HG03378 (cell line): Measurements from ENCODE around the gene GADD45G.
A peak's percentile ranks its signal among the peaks of the same experiment; 100 is the strongest.

Experiments used
- ATAC-seq: cut with Tn5 transposase; IDR thresholded peaks from one replicate; pipeline ENCODE4 v1.9.1; 2021; ENCODE audit warnings: mild to moderate bottlenecking, moderate library complexity; ENCODE audit not compliant: unreplicated experiment

GADD45G gene, protein sequence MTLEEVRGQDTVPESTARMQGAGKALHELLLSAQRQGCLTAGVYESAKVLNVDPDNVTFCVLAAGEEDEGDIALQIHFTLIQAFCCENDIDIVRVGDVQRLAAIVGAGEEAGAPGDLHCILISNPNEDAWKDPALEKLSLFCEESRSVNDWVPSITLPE

DNA sequence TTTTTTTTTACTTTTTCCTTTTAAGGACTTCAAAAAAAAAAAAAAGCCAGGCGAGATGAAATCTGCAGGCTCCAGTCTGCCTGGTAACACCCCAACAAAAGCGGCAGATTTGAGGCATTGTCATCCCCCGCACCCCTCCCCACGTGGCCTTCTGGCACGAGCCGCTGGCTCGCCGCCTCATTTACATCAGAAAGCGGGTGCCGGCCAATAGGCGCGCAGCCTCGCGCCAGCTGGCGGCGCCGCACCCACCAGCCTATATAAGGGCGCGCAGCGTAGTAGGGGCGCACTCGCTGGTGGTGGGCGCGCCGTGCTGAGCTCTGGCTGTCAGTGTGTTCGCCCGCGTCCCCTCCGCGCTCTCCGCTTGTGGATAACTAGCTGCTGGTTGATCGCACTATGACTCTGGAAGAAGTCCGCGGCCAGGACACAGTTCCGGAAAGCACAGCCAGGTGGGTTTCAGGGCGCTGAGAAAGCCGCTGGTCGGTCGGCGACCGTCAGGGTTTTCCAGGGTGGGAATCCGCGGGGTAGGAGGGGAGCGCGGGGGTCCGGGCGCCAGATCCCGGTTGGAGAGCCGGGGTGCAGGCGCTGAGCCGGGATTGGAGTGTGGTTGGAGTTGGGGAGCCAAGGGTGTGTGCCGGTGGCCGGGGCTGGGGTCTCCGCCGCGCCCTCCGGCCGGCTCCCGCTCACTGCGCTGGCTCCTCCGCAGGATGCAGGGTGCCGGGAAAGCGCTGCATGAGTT, at the start of gene GADD45G:
Gene GADD45G, plus strand, starts transcription at position 284 of the 736 bp plus-strand sequence. Its CDS starts 110 bp downstream, at position 394.
- no peak for ATAC-seq

DNA sequence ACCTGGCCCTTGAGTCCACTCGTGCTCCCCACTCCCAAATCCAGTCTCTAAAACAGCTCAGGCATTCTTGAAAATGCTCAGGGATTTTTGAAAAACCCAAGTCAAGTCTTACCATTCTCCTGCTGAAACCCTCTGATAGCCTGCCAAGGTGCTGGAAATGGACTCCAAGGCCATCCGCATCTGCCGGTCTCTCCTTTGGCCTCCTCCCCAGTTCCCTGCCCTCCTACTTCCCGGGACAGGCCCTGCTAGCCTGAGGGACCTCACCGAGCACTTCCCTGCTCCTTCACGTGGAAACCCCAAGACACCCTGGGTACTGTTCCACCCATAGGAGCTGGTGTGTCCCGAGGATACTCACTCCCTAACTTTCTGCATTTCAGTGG, 49.8 kb upstream of the GADD45G start:
- no peak for ATAC-seq

GRCh38 chr9:89555451-89556375, 49.1 kb upstream of the GADD45G start:
- ATAC-seq, result peak; percentile 77

- ATAC-seq, result no peak
These were observed 46.5 kb upstream of the GADD45G start for GRCh38 chr9:89558196-89558899.

GRCh38 chr9:89558948-89559347, 45.9 kb upstream of the GADD45G start:
- no peak for ATAC-seq

- peak; percentile 74 for ATAC-seq
These were observed 42.5 kb upstream of the GADD45G start for GRCh38 chr9:89562186-89562814.

- no peak for ATAC-seq
These were observed 41.1 kb upstream of the GADD45G start for GRCh38 chr9:89563571-89564345.

- peak; percentile 70 for ATAC-seq
These were observed 40.4 kb upstream of the GADD45G start for GRCh38 chr9:89564346-89564878.

DNA sequence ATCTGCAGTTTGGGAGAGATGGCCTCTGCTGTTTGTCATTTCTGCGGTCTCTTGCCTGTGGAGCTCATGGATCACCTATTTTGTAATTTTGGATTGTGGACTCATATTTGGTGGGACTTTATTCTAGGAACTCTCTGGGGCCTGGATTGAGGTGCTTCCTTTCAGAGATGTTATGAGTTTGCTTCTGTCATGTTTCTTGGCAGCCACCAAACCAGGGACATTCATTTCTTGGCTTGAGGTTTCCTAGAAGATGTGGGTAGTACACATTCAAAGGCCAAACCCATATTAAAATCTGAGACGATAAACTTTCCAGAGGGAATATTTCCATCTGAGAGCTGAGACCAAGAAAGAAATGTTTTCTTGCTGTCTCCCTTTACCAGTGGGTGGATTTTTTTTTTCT, 37.2 kb upstream of the GADD45G start:
- ATAC-seq, result no peak

DNA sequence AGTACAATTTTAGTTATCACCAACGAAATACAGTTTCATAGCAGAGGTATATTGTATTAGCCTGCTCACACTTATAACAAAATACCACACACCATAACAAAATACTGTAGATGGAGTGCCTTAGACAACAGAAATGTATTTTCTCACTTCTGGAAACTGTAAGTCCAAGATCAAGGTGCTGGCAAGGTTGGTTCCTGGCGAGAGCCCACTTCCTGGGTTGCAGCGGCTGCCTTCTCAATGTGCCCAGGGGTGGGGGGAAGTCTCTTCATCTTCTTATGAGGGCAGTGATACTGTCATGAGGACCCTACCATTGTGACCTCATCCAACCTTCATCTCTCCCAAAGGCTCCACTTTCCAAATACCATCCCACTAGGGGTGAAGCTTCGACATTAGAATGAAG, 30.5 kb upstream of the GADD45G start:
- ATAC-seq, result no peak

- ATAC-seq, result no peak
These were observed 28.4 kb upstream of the GADD45G start for GRCh38 chr9:89576404-89576839.

- no peak for ATAC-seq
These were observed 27.4 kb upstream of the GADD45G start for GRCh38 chr9:89577363-89577762.

- no peak for ATAC-seq
These were observed 24.9 kb upstream of the GADD45G start for GRCh38 chr9:89579741-89580385.

DNA sequence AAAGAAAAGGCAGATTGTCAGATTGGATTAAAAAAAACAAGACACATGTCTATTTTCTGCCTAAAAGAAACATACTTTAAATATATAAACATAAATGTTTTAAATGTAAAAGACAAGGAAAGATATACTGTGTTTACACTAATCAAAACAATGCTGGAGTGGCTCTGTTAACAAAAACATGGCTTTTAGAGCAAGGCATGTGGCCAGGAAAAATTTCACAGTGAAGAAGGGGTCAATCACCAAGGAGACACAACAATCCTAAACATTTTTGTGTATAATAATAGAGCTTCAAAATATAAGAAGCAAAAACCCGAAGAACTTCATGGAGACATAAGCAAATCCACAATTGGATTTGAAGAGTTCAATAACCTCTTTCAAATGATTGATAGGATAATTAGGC, 18.5 kb upstream of the GADD45G start:
- no peak for ATAC-seq

- ATAC-seq, result no peak
These were observed 16.4 kb upstream of the GADD45G start for GRCh38 chr9:89588271-89588879.

- ATAC-seq, result no peak
These were observed 14.4 kb upstream of the GADD45G start for GRCh38 chr9:89590415-89590814.

DNA sequence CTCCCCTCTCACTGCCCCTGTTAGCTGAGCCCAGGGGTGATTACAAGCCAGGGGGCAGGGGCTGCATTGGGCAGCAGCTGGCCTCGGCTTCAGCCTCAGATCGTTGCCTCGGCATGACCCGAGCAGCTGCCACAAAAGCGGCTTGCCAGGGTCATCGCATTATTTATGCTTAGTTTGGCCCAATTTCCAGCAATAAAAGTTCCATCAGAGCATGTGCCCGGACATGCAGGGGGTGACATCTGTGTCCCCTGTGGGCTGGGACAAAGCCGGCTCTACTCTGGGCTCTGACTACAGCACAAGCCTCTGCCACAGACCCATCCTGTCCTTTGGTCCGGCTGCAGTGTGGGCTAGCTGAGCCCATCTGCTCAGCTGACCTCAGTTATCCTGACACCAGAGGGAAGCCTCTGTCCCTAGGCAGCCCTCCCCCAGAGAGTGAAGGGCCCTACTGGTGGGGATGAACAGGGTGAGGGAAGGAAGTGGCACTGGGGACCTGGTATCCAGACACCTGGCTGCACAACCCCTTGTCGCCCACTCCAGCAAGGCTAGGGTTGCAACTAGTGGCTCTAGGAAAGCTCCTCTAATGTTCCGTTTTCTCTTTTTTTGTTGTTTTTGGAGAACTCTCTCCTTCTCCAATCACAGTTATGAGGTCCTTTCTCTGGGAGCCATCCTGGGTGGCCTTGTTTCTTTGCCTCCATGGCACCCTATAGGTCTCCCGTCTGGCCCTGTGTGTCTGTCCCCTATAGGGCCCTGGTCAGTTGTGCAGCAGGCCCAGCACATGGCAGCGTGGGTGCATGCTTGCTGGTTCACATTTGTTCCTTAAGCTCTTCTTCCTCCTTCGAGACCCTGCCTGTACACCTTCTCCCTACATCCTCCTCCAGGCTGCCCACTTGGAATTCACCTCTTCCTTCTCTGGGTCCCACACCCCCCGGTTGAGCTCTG, 13.3 kb upstream of the GADD45G start:
- ATAC-seq, result no peak
